K562 (cell line): ENCODE measurements around the gene DCAKD. TPM values are rescaled to one million over a fixed set of nuclear protein-coding genes. Genes with fewer than 3 reads are reported as not detected.

Experiments
- ATAC-seq: fragments of 200-7000 bp; cut with Tn5 transposase; 3 replicates; pipeline ENCODE4 v1.9.1; 2020; ENCODE audit warnings: moderate library complexity
- BruUV-seq: library from RNA; stranded (reverse); fragments of 400-500 nt; replicated peaks from 2 replicates; lab custom pipeline; 2021; lab: Mats Ljungman, UMichigan
- CTCF ChIA-PET: fragments of 300-600 bp; formaldehyde crosslinking; extraction: SDS; loops from one replicate; lab custom pipeline; 2021; ENCODE audit warnings: low intra/inter-chr PET ratio; lab: Yijun Ruan, JAX
- POLR2A ChIA-PET: fragments of 300-600, 350-650 bp; sonication (Branson Sonifier 250); formaldehyde crosslinking; extraction: SDS; loops from one replicate; lab custom pipeline; 2021; ENCODE audit warnings: antibody characterized with exemption, inconsistent platforms; lab: Yijun Ruan, JAX
- DNase-seq, 4 experiments: peaks; one replicate each; pipeline versions ENCODE4 v3.0.0 to v3.0.0-alpha.2; 2011 to 2018; ENCODE audit warnings: low spot score in 3 of 4, mixed read lengths in 3 of 4; ENCODE audit errors: extremely low read depth in 1 of 4
- FAIRE-seq: peaks from 2 replicates; lab custom pipeline; 2011; peaks lifted over from hg19 to GRCh38; lab: Jason Lieb, UNC
- H2AFZ ChIP-seq: 2 replicates; pipeline ENCODE4 v1.6.0; 2011; ENCODE audit warnings: low read depth, low read length, control low read depth, inconsistent platforms
- H3K27ac ChIP-seq: fragments of 200-600 bp; 3 replicates; pipeline ENCODE4 v1.8.0; 2011; ENCODE audit warnings: low read depth, mild to moderate bottlenecking, control low read depth, inconsistent platforms, low read length, moderate library complexity, mixed read lengths; ENCODE audit errors: extremely low read depth
- H3K27me3 ChIP-seq, 2 experiments: fragments of 300-600 bp in 1 of 2; 2 replicates in 1 of 2; 3 replicates in 1 of 2; pipeline versions ENCODE4 v1.6.0 to v1.8.0; 2011; ENCODE audit warnings: inconsistent platforms in 2 of 2, low read length in 2 of 2, mild to moderate bottlenecking in 1 of 2, mixed read lengths in 1 of 2, moderate library complexity in 1 of 2; ENCODE audit not compliant: control insufficient read depth in 2 of 2, insufficient read depth in 2 of 2
- H3K36me3 ChIP-seq: fragments of 300-600 bp; 3 replicates; pipeline ENCODE4 v1.8.0; 2011; ENCODE audit warnings: mild to moderate bottlenecking, low read length, inconsistent platforms; ENCODE audit not compliant: control insufficient read depth, insufficient read depth
- H3K4me1 ChIP-seq, 2 experiments: fragments of 200-600 bp in 1 of 2; replicated peaks in 1 of 2; 2 replicates in 1 of 2; 3 replicates in 1 of 2; pipeline versions ENCODE4 v1.5.1 to v1.8.0; 2011; ENCODE audit warnings: inconsistent platforms in 2 of 2, low read length in 2 of 2, mild to moderate bottlenecking in 1 of 2, mixed read lengths in 1 of 2, moderate library complexity in 1 of 2; ENCODE audit not compliant: control insufficient read depth in 2 of 2, insufficient read depth in 2 of 2
- H3K4me2 ChIP-seq: 2 replicates; pipeline ENCODE4 v1.6.1; 2011; ENCODE audit warnings: low read length, control low read depth, inconsistent platforms, mixed read lengths; ENCODE audit not compliant: insufficient read depth
- H3K4me3 ChIP-seq: fragments of 200-600 bp; sonication (generic), shearing (Covaris generic); 2 replicates; pipeline ENCODE4 v1.5.1; 2016; ENCODE audit warnings: control low read depth, inconsistent platforms
- H3K79me2 ChIP-seq: fragments of 200-600 bp; 3 replicates; pipeline ENCODE4 v1.8.0; 2011; ENCODE audit warnings: low read length, inconsistent platforms; ENCODE audit not compliant: control insufficient read depth, insufficient read depth
- H3K9ac ChIP-seq, 2 experiments: 2 replicates each; pipeline versions ENCODE4 v1.6.0 to v1.6.1; 2011; ENCODE audit warnings: low read depth in 2 of 2, low read length in 2 of 2, control low read depth in 1 of 2, inconsistent platforms in 1 of 2, mild to moderate bottlenecking in 1 of 2, mixed read lengths in 1 of 2; ENCODE audit not compliant: insufficient read depth in 1 of 2
- H3K9me1 ChIP-seq: one replicate; pipeline ENCODE4 v1.6.0; 2011; ENCODE audit warnings: inconsistent platforms, mild to moderate bottlenecking, low read length, moderate library complexity; ENCODE audit not compliant: control insufficient read depth, insufficient read depth
- H3K9me3 ChIP-seq: replicated peaks from 2 replicates; pipeline ENCODE4 v1.5.1; 2011; ENCODE audit warnings: low read depth, low read length, inconsistent platforms; ENCODE audit not compliant: control insufficient read depth, insufficient read depth
- H4K20me1 ChIP-seq: replicated peaks from 2 replicates; pipeline ENCODE4 v1.6.1; 2011; ENCODE audit warnings: low read length, inconsistent platforms, mixed read lengths; ENCODE audit not compliant: control insufficient read depth, insufficient read depth
- DIDO1 ChIP-seq: fragments of 450-650 bp; IDR thresholded peaks from 2 replicates; pipeline ENCODE4 v1.6.1; 2016; ENCODE audit warnings: low read depth, missing biosample characterization, missing genetic modification characterization
- E2F3 ChIP-seq: fragments of 250-450 bp; sonication (Bioruptor Pico); IDR thresholded peaks from 2 replicates; pipeline ENCODE4 v1.4.0; 2020; ENCODE audit warnings: mild to moderate bottlenecking
- ELF1 ChIP-seq: fragments of 200-800 bp; sonication (Bioruptor generic); IDR thresholded peaks from 2 replicates; pipeline ENCODE4 v1.6.1; 2016; ENCODE audit warnings: missing genetic modification characterization, missing compliant biosample characterization
- ELK3 ChIP-seq: fragments of 450-650 bp; formaldehyde crosslinking; IDR thresholded peaks from 2 replicates; pipeline ENCODE4 v1.4.0; 2020; ENCODE audit warnings: mild to moderate bottlenecking
- GABPB2 ChIP-seq: fragments of 250-450 bp; sonication (Bioruptor Pico); conservative IDR thresholded peaks from 2 replicates; pipeline ENCODE4 v1.5.1; 2021; ENCODE audit warnings: mild to moderate bottlenecking
- HDAC6 ChIP-seq: IDR thresholded peaks from 2 replicates; pipeline ENCODE4 v1.6.1; 2012; ENCODE audit warnings: low read depth, mild to moderate bottlenecking, control low read depth, inconsistent platforms, low read length, moderate library complexity
- HMBOX1 ChIP-seq: sonication (generic); IDR thresholded peaks from 2 replicates; pipeline ENCODE4 v1.6.1; 2016
- IRF9 ChIP-seq: fragments of 450-650 bp; IDR thresholded peaks from 2 replicates; pipeline ENCODE4 v1.6.1; 2016; ENCODE audit warnings: missing biosample characterization, missing genetic modification characterization
- MAFG ChIP-seq: fragments of 450-650 bp; conservative IDR thresholded peaks from 2 replicates; pipeline ENCODE4 v1.6.1; 2016; ENCODE audit warnings: missing genetic modification characterization, missing compliant biosample characterization
- NONO ChIP-seq, 2 experiments: fragments of 200-400 bp in 1 of 2; fragments of 450-650 bp in 1 of 2; formaldehyde crosslinking in 1 of 2; IDR thresholded peaks; 2 replicates each; pipeline ENCODE4 v1.6.1; 2017; ENCODE audit warnings: low read depth in 2 of 2, mild to moderate bottlenecking in 2 of 2, moderate library complexity in 2 of 2, low read length in 1 of 2
- PHF8 ChIP-seq: fragments of 200-600 bp; sonication (generic); IDR thresholded peaks from 2 replicates; pipeline ENCODE4 v1.6.1; 2012; ENCODE audit warnings: mixed run types, mild to moderate bottlenecking, inconsistent platforms, low read length, moderate library complexity, borderline replicate concordance
- PURB ChIP-seq: sonication (generic); formaldehyde crosslinking; IDR thresholded peaks from 2 replicates; pipeline ENCODE4 v1.9.0; 2021; ENCODE audit warnings: low read depth, mild to moderate bottlenecking, missing genetic modification reagents
- RFX5 ChIP-seq: IDR thresholded peaks from 2 replicates; pipeline ENCODE4 v1.6.1; 2011; ENCODE audit warnings: low read depth, mild to moderate bottlenecking, improper control_type of control experiment, low read length
- RNF2 ChIP-seq: sonication (generic); IDR thresholded peaks from 2 replicates; pipeline ENCODE4 v1.6.1; 2016
- SMARCE1 ChIP-seq: fragments of 450-650 bp; IDR thresholded peaks from 2 replicates; pipeline ENCODE4 v1.7.1; 2016; ENCODE audit warnings: mild to moderate bottlenecking
- SRSF1 ChIP-seq: fragments of 200-400 bp; formaldehyde crosslinking; IDR thresholded peaks from 2 replicates; pipeline ENCODE4 v1.6.1; 2017; ENCODE audit warnings: mild to moderate bottlenecking, low read depth, low read length, moderate library complexity
- ZNF449 ChIP-seq: fragments of 250-450 bp; sonication (Bioruptor Pico); IDR thresholded peaks from 2 replicates; pipeline ENCODE4 v1.8.0; 2022; ENCODE audit warnings: moderate library complexity, mild to moderate bottlenecking, inconsistent platforms
- WGBS: fragments of 100-300 bp; shearing (Covaris generic); methylation state at CpG from one replicate; pipeline ENCODE4 v1.1.6; 2016; ENCODE audit warnings: low coverage, mixed read lengths; ENCODE audit not compliant: insufficient coverage; ENCODE audit errors: missing lambda C conversion rate; 5-methylcytosine and 5-hydroxymethylcytosine counted together
- in situ Hi-C: fragments of 300-500 bp; cut with MboI; formaldehyde crosslinking; loops from 4 replicates; pipeline ENCODE4 v1.15.0; 2018; ENCODE audit warnings: inconsistent platforms, mixed read lengths
- intact Hi-C: fragments of 100-400 bp; cut with micrococcal nuclease; formaldehyde crosslinking; loops from 2 replicates; pipeline ENCODE4 v1.14.2; 2022
- polyA plus RNA-seq, 8 experiments: library from polyadenylated mRNA; depleted of rRNA in 4 of 8; stranded (reverse) in 5 of 8; unstranded in 3 of 8; fragments of >200 nt; fragmentation: Nextera tagmentation in 2 of 8; fragmentation: Illumina TruSeq in 1 of 8; extraction: Ambion mirVana in 2 of 8; extraction: Trizol in 1 of 8; gene quantifications; 2 replicates each; pipeline versions ENCODE4 v1.2.1 to v1.2.3, GENCODE V29; 2011 to 2014; ENCODE audit warnings: inconsistent platforms in 1 of 8, missing spikeins in 1 of 8
- total RNA-seq, 7 experiments: library from RNA; depleted of rRNA in 6 of 7; stranded (reverse); fragments of >200 nt in 6 of 7; fragmentation: Illumina TruSeq in 2 of 7; extraction: Trizol in 2 of 7; gene quantifications; 2 replicates each; pipeline versions ENCODE4 v1.2.1 to v1.2.3, GENCODE V29; 2011 to 2021; ENCODE audit warnings: low replicate concordance in 1 of 7

The DCAKD gene
- total and polyA plus RNA-seq, 9 of the 15 experiments (the other 6 are each of a cell fraction or from before 2014, with no cell fraction given) = 7.9 to 35.5 (median 21.4) TPM

GRCh38 chr17:45031231-45032173 is 19.9 kb downstream of the DCAKD start:
- H2AFZ ChIP-seq = no peak overlapping the region
- BruUV-seq = no TSS peak
- FAIRE-seq (peak; percentile 96), DNase-seq (peak; percentile 61 to 86 (median 72)), ATAC-seq (peak; percentile 93)
- intact Hi-C loops = no loop called here
- H3K4me2 ChIP-seq = peak overlapping the region; percentile 53
- peak overlapping the region; percentile 72 for H3K27ac ChIP-seq
- ChIA-PET CTCF (no interaction called here), POLR2A (interaction anchor here (0.6 to 1.3 kb wide), 9 partner anchors 9 to 314 kb away, joined by 3 to 10 read pairs (median 3); partner anchors contain the start of genes DCAKD and NMT1)
- peaks cover 22 to 26% of the 10 kb centered on the region in 2 experiments for H3K4me1 ChIP-seq
- H3K9me3 ChIP-seq = no peaks in the 10 kb centered on the region
- H3K79me2 ChIP-seq = peaks cover 2% of the 10 kb centered on the region; the same call in 1 of the 3 replicates
- in situ Hi-C loops = no loop called here
- no peaks in the 10 kb centered on the region for H4K20me1 ChIP-seq
- H3K27me3 ChIP-seq = no peaks in the 10 kb centered on the region
- H3K36me3 ChIP-seq = peaks cover 62% of the 10 kb centered on the region
- 9% methylated on average over 14 of the region's 14 CpGs for WGBS
- peak overlapping the region in 1 of 2 experiments; percentile 69; a peak in 1 of 4 replicates for H3K9ac ChIP-seq
- peaks cover 6% of the 10 kb centered on the region for H3K9me1 ChIP-seq
- H3K4me3 ChIP-seq = no peak overlapping the region
- TF ChIP-seq ELK3 (CRISPR knock-in tag) (no peak), E2F3 (no peak), HMBOX1 (peak; percentile 68; the same call in 1 of the 2 replicates), PURB (CRISPR knock-in tag) (no peak), HDAC6 (no peak), DIDO1 (tag) (no peak), PHF8 (no peak), NONO (IDR thresholded peaks at IDR 0.05; ENCODE audit: low read depth in 2 of 2, low read length in 1 of 2) (no peak), MAFG (no peak; the same call in 1 of the 2 replicates), SRSF1 (no peak), GABPB2 (no peak), IRF9 (no peak), SMARCE1 (peak; percentile 71), RNF2 (peak; percentile 76; the same call in 1 of the 2 replicates), ZNF449 (CRISPR knock-in tag) (no peak), RFX5 (no peak), ELF1 (tag) (no peak)
